IPS-20b (cell line): ENCODE results near the gene GALE.
"Not testable (repeated sequence)": the region's sequence is repeated elsewhere in the genome, so short reads cannot be mapped to it uniquely, and the experiment has no call there.

Experiments
- H3K27ac ChIP-seq: one replicate; pipeline ENCODE4 v1.5.1; 2013; ENCODE audit warnings: low read length
- H3K27me3 ChIP-seq: 2 replicates; pipeline ENCODE4 v1.6.1; 2013; ENCODE audit warnings: mild to moderate bottlenecking, low read length, inconsistent platforms; ENCODE audit not compliant: insufficient read depth
- H3K36me3 ChIP-seq: 2 replicates; pipeline ENCODE4 v1.6.1; 2013; ENCODE audit warnings: low read depth, mild to moderate bottlenecking, inconsistent platforms, low read length, moderate library complexity; ENCODE audit not compliant: insufficient read depth
- H3K4me1 ChIP-seq: 2 replicates; pipeline ENCODE4 v1.6.1; 2013; ENCODE audit warnings: mild to moderate bottlenecking, control low read depth, inconsistent platforms, low read length, moderate library complexity; ENCODE audit not compliant: insufficient read depth
- H3K4me3 ChIP-seq: 2 replicates; pipeline ENCODE4 v1.5.1; 2013; ENCODE audit warnings: mild to moderate bottlenecking, low read length, inconsistent platforms
- H3K9ac ChIP-seq: 2 replicates; pipeline ENCODE4 v1.6.1; 2013; ENCODE audit warnings: low read depth, mild to moderate bottlenecking, inconsistent platforms, low read length, moderate library complexity
- H3K9me3 ChIP-seq: 2 replicates; pipeline ENCODE4 v1.6.1; 2013; ENCODE audit warnings: mild to moderate bottlenecking, low read depth, low read length, inconsistent platforms; ENCODE audit not compliant: insufficient read depth

GALE gene

DNA sequence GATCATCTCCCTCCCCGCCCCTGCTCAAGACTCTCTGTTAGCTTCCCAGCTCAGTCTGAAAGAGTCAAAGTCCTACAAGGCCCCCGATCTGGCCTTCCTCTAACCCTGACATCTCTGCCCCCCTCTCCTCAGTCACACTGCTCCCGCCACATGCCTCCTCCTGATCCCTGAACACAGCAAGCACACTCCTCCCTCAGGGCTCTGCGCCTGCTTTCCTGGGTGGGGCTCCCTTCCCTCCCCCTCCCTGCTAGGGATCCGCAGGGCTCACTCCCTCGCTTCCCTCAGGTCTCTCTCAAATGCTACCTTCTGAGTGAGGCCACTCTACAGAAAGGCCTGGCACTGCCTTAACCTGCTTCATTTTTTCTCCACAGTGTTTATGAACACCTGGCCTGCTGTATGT is 5.7 kb upstream of the GALE start:
- Histone ChIP-seq H3K36me3 (no peaks in the 10 kb centered on the region), H3K27ac (no peak overlapping the region), H3K4me3 (no peak overlapping the region), H3K9ac (no peak overlapping the region; the same call in 1 of the 2 replicates), H3K27me3 (peaks cover 13% of the 10 kb centered on the region), H3K9me3 (no peaks in the 10 kb centered on the region), H3K4me1 (peaks cover 4% of the 10 kb centered on the region; the same call in 1 of the 2 replicates)

GRCh38 chr1:23805025-23805424 is 4.5 kb upstream of the GALE start:
- no peak overlapping the region for H3K4me3 ChIP-seq
- H3K27ac ChIP-seq, result no peak overlapping the region
- no peaks in the 10 kb centered on the region for H3K4me1 ChIP-seq
- peaks cover 16% of the 10 kb centered on the region for H3K27me3 ChIP-seq
- H3K36me3 ChIP-seq, result no peaks in the 10 kb centered on the region
- no peaks in the 10 kb centered on the region for H3K9me3 ChIP-seq
- H3K9ac ChIP-seq, result no peak overlapping the region

DNA sequence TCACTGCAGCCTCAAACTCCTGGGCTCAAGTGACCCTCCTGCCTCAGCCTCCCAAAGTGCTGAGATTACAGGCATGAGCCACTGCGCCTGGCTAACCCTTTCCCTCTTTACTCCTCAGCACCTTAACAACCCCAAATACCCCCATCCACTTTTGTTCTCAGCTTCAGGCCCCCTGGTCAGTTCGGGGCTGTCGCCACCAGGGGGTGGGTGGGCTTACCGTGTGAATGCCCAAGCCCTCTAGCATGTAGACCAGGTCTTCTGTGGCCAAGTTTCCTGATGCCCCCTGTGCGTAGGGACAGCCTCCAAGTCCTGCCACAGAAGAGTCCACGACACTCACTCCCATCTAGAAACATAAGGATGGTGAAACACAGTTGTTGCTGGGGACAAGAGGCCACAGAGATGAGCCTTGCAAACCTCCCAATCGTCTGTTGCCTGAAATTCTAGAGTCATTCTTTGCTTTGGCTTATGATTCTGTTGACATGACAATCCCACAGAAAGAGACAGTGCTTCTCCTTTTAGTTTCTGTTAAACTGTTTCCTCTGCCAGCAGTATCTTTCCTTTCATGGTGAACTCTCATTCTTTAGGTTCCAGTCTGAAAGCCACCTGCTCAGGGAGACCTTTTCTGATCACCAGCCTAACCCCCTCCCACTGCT is 3.8 kb upstream of the GALE start:
- no peaks in the 10 kb centered on the region for H3K9me3 ChIP-seq
- H3K27ac ChIP-seq, result no peak overlapping the region
- H3K9ac ChIP-seq, result no peak overlapping the region
- H3K27me3 ChIP-seq, result peaks cover 16% of the 10 kb centered on the region
- H3K4me1 ChIP-seq, result peaks cover 1% of the 10 kb centered on the region; the same call in 1 of the 2 replicates
- no peaks in the 10 kb centered on the region for H3K36me3 ChIP-seq
- H3K4me3 ChIP-seq, result no peak overlapping the region

DNA sequence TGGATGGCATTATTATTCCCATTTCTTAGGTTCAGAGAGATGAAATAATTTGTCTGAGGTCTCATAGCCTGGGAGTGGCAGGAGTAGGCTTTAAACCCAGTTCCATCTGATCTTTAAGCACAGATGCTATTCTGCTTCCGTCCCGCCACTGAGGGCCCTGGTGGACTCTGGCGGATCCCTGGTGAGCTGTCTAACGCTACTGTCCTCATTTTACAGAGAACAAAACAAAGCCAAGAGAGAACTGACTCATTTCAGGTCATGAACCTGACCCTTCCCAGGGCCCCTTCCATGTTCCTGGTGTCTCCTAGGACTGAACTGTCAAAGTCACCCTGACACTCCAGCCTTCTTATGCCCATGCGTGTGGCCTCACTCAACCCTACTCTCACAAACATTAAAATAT is 3.1 kb upstream of the GALE start:
- Histone ChIP-seq H3K27me3 (peaks cover 16% of the 10 kb centered on the region), H3K4me3 (no peak overlapping the region), H3K4me1 (peaks cover 7% of the 10 kb centered on the region; the same call in 1 of the 2 replicates), H3K36me3 (peaks cover 4% of the 10 kb centered on the region; the same call in 1 of the 2 replicates), H3K9me3 (no peaks in the 10 kb centered on the region), H3K27ac (no peak overlapping the region), H3K9ac (no peak overlapping the region)

DNA sequence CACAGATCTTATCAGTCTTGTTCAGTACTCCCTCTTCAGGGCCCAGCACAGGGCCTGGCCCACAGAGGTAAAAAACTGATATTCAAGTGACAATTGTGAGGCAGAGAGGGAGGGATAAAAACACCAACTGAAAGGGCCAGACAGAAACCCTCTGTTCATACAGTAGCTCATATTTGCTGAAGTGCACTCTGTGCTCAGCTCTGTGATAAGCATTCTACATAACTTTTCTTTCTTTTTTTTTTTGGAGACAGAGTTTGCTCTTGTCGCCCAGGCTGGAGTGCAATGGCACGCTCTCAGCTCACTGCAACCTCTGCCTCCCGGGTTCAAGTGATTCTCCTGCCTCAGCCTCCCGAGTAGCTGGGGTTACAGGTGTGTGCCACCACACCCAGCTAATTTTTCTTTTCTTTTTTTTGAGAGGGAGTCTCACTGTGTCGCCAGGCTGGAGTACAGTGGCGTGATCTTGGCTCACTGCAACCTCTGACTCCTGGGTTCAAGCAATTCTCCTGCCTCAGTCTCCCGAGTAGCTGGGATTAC is 2.3 kb upstream of the GALE start:
- not testable (repeated sequence) for H3K9me3 ChIP-seq, H3K4me3 ChIP-seq, H3K27ac ChIP-seq, H3K36me3 ChIP-seq, H3K4me1 ChIP-seq, H3K9ac ChIP-seq
- peaks cover 16% of the 10 kb centered on the region for H3K27me3 ChIP-seq

DNA sequence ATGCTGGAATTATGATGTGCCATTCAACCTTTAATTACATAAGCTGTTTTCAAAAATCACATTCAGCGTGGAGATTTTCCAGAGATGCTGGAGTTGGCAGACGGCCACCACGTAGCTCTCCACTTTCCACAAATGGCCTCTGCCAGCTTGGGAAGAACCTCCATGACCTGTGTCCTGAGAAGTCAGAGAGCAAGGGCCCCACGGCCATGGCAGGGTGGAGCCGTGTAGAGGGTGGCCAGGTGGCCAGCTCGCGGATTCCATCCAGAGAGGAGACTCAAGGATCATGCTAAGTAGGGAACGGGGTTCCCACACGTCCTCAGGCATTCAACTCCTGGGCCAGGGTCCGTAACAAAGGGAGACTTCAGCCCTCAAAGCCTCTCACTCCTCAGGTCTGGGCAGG is 1.3 kb upstream of the GALE start:
- Histone ChIP-seq H3K4me1 (peaks cover 7% of the 10 kb centered on the region; the same call in 1 of the 2 replicates), H3K27ac (no peak overlapping the region), H3K9ac (no peak overlapping the region), H3K4me3 (peak overlapping the region; percentile 73; the same call in 1 of the 2 replicates), H3K27me3 (peaks cover 16% of the 10 kb centered on the region), H3K9me3 (no peaks in the 10 kb centered on the region), H3K36me3 (peaks cover 16% of the 10 kb centered on the region)

DNA sequence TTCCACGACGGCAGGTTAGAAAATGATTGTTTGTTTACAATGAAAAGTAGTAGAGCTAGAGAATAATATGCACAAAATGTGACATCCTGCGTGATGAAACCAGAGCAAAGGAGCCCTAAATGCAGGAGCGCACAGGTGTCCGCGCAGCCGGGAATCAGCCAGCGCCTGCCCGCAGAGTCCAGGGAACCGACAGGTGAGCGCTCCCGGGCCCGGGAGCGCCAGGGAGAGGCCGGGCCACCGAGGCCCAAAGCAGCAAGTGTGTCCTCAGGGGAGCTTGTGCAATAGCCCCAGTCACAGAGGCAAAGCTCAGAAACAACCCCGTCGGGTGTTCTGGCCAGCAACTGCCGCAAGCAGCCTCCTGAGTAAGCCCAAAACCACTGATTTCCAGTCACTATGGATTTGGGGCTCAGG is 789 bp upstream of the GALE start:
- Histone ChIP-seq H3K36me3 (peaks cover 21% of the 10 kb centered on the region), H3K9me3 (no peaks in the 10 kb centered on the region), H3K27me3 (peaks cover 16% of the 10 kb centered on the region), H3K27ac (no peak overlapping the region), H3K4me1 (peaks cover 7% of the 10 kb centered on the region; the same call in 1 of the 2 replicates), H3K9ac (peak overlapping the region; percentile 79; the same call in 1 of the 2 replicates), H3K4me3 (peak overlapping the region; percentile 73)

- no peaks in the 10 kb centered on the region for H3K9me3 ChIP-seq
- H3K4me3 ChIP-seq, result peak overlapping the region; percentile 73
- peaks cover 31% of the 10 kb centered on the region for H3K36me3 ChIP-seq
- peaks cover 16% of the 10 kb centered on the region for H3K27me3 ChIP-seq
- peak overlapping the region; percentile 75 for H3K9ac ChIP-seq
- peaks cover 7% of the 10 kb centered on the region; the same call in 1 of the 2 replicates for H3K4me1 ChIP-seq
- no peak overlapping the region for H3K27ac ChIP-seq
Observed at GRCh38 chr1:23799570-23800399, 769 bp downstream of the GALE start.

DNA sequence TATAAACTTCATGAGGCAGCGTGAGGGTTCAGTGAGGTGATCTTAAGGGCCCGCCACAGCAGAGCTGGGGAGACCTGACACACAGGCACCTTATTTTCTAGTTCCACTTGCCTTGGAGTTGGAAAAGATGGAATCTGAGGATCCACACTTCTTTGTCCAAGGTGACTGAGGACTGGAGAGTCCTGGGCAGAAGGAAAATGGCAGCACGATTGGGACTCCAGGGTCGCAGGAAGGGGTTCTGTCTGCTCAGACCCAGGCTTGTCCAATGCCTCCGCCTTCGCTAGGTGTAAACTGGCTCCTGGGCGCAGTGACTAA is 1.3 kb downstream of the GALE start:
- peaks cover 16% of the 10 kb centered on the region for H3K27me3 ChIP-seq
- H3K27ac ChIP-seq, result no peak overlapping the region
- peak overlapping the region; percentile 73 for H3K4me3 ChIP-seq
- H3K9ac ChIP-seq, result peak overlapping the region; percentile 75; the same call in 1 of the 2 replicates
- peaks cover 7% of the 10 kb centered on the region; the same call in 1 of the 2 replicates for H3K4me1 ChIP-seq
- H3K36me3 ChIP-seq, result peaks cover 37% of the 10 kb centered on the region
- no peaks in the 10 kb centered on the region for H3K9me3 ChIP-seq

DNA sequence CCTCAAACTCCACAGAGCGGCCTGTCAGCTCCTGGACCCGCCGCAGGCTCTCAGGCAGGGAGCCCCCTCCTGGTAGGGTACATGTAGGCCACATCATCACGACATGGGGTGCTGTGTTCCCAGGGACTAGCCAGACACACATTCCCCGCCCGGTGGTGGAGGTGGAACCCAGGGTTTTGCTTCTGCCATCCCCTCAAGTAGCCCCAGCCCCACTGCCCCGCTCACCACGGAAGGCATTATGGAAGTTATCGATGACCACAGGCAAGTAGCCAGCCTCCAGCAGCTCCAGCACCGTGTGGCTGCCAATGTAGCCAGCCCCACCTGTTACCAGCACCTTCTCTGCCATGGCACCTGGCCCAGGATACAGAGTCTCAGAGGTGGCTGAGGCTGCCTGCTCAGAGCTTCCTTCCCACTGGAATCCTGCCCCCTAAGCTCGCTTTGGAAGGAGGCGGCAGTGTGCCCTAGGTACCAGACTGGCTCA is 1.9 kb downstream of the GALE start:
- Histone ChIP-seq H3K9ac (no peak overlapping the region), H3K4me3 (peak overlapping the region; percentile 73), H3K36me3 (peaks cover 39% of the 10 kb centered on the region), H3K27ac (no peak overlapping the region), H3K9me3 (no peaks in the 10 kb centered on the region), H3K27me3 (peaks cover 16% of the 10 kb centered on the region), H3K4me1 (peaks cover 7% of the 10 kb centered on the region; the same call in 1 of the 2 replicates)

DNA sequence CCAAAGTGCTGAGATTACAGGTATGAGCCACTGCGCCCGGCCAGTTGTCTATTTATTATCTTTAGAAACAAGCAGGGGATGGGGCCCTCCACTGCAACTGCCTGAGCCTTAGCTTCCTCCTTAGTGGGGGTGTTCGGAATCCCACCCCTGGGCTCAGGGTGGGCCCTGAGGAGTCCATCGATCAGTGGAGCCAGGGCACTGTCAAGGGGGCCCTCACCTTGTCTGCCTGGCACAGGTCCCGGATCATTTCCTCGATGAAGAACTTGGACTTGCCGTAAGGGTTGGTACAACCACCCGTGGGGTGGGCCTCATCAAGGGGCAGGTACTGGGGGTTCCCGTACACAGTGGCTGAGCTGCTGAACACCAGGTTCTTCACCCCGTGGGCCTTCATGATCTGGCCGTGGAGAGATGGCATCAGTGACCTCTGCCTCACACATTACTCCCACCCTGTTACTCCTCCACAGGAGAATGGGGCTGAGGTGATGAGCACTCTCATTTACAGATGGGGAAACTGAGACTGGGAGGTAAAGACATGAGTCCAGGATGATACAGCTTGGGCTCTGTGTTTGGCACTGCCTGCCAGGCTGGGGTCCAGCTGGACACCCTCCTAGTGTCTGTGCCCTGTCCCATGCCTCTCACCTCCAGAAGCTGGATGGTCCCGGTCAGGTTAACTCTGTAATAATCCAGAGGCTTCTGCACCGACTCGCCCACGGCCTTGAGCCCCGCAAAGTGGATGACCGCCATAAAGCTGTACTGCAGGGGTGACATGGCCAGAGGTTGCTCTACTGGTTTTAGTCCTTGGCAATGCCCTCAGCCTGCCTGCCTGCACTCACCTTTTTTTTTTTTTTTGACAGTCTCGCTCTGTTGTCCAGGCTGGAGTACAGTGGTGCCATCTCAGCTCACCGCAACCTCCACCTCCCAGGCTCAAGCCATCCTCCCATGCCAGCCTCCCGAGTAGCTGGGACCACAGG is 2.8 kb downstream of the GALE start:
- H3K36me3 ChIP-seq, result peaks cover 48% of the 10 kb centered on the region
- H3K27ac ChIP-seq, result no peak overlapping the region
- peaks cover 7% of the 10 kb centered on the region; the same call in 1 of the 2 replicates for H3K4me1 ChIP-seq

More for the DNA sequence above, 2.8 kb downstream of the GALE start:
- Histone ChIP-seq H3K4me3 (no peak overlapping the region), H3K27me3 (peaks cover 16% of the 10 kb centered on the region), H3K9me3 (no peaks in the 10 kb centered on the region), H3K9ac (no peak overlapping the region)
